Osteoblast (primary cell): ENCODE data around the gene HNRNPD. TPM values are rescaled to one million over a fixed set of nuclear protein-coding genes. Genes with fewer than 3 reads are reported as not detected.

Source experiments
- DNase-seq: peaks from one replicate; pipeline ENCODE4 v3.0.0; 2011; ENCODE audit warnings: low spot score, mixed read lengths; ENCODE audit not compliant: insufficient read length; ENCODE audit errors: missing footprints
- H2AFZ ChIP-seq: 2 replicates; pipeline ENCODE4 v1.6.0; 2011; ENCODE audit warnings: mild to moderate bottlenecking, low read length
- H3K27ac ChIP-seq: 2 replicates; pipeline ENCODE4 v1.5.1; 2011; ENCODE audit warnings: mild to moderate bottlenecking, low read depth, low read length, moderate library complexity
- H3K27me3 ChIP-seq: 2 replicates; pipeline ENCODE4 v1.6.0; 2012; ENCODE audit warnings: mild to moderate bottlenecking, control low read depth, inconsistent platforms, low read length, moderate library complexity; ENCODE audit not compliant: insufficient read depth
- H3K36me3 ChIP-seq: 2 replicates; pipeline ENCODE4 v1.5.1; 2011; ENCODE audit warnings: mild to moderate bottlenecking, low read length, control low read depth, moderate library complexity; ENCODE audit not compliant: insufficient read depth
- H3K4me1 ChIP-seq: 2 replicates; pipeline ENCODE4 v1.5.1; 2011; ENCODE audit warnings: mild to moderate bottlenecking, low read length, control low read depth, moderate library complexity; ENCODE audit not compliant: insufficient read depth
- H3K4me2 ChIP-seq: 2 replicates; pipeline ENCODE4 v1.6.0; 2011; ENCODE audit warnings: mild to moderate bottlenecking, low read length; ENCODE audit not compliant: insufficient read depth
- H3K4me3 ChIP-seq: fragments of 200-600 bp; sonication (generic); 3 replicates; pipeline ENCODE4 v1.5.1; 2012; ENCODE audit warnings: mild to moderate bottlenecking, low read length, inconsistent platforms; ENCODE audit not compliant: insufficient read depth
- H3K79me2 ChIP-seq: 2 replicates; pipeline ENCODE4 v1.6.0; 2012; ENCODE audit warnings: mild to moderate bottlenecking, low read length, control low read depth, inconsistent platforms; ENCODE audit not compliant: insufficient read depth
- H3K9me3 ChIP-seq: 2 replicates; pipeline ENCODE4 v1.5.1; 2011; ENCODE audit warnings: low read depth, low read length, control low read depth
- H4K20me1 ChIP-seq: 2 replicates; pipeline ENCODE4 v1.6.0; 2012; ENCODE audit warnings: mild to moderate bottlenecking, low read length, control low read depth; ENCODE audit not compliant: insufficient read depth
- CTCF ChIP-seq: IDR thresholded peaks from 2 replicates; pipeline ENCODE4 v1.5.1; 2011; ENCODE audit warnings: mild to moderate bottlenecking, low read depth, low read length, moderate library complexity; ENCODE audit errors: extremely low read depth
- total RNA-seq: library from RNA; depleted of rRNA; stranded (reverse); fragments of >200 nt; gene quantifications from 2 replicates; pipeline ENCODE4 v1.2.3, GENCODE V29; 2012

The HNRNPD gene
- total RNA-seq, 1 donor: 19.2 TPM

GRCh38 chr4:82402196-82402775, 28.5 kb upstream of the HNRNPD start:
- Histone ChIP-seq H3K27me3 (no peaks in the 10 kb centered on the region), H3K4me3 (no peak overlapping the region), H3K4me1 (no peaks in the 10 kb centered on the region), H3K79me2 (no peaks in the 10 kb centered on the region), H2AFZ (no peak overlapping the region), H3K27ac (no peak overlapping the region), H3K36me3 (no peaks in the 10 kb centered on the region), H4K20me1 (no peaks in the 10 kb centered on the region), H3K4me2 (no peak overlapping the region), H3K9me3 (no peaks in the 10 kb centered on the region)
- no peak for TF ChIP-seq CTCF
- no peak for DNase-seq

- TF ChIP-seq CTCF: no peak
- Histone ChIP-seq H3K27ac (no peak overlapping the region), H3K36me3 (no peaks in the 10 kb centered on the region), H3K4me3 (no peak overlapping the region), H3K9me3 (no peaks in the 10 kb centered on the region), H4K20me1 (no peaks in the 10 kb centered on the region), H3K27me3 (no peaks in the 10 kb centered on the region), H3K4me1 (no peaks in the 10 kb centered on the region), H2AFZ (no peak overlapping the region), H3K4me2 (no peak overlapping the region), H3K79me2 (no peaks in the 10 kb centered on the region)
- DNase-seq: no peak
Observed at GRCh38 chr4:82401600-82401999, 27.8 kb upstream of the HNRNPD start.

GRCh38 chr4:82398263-82398662, 24.5 kb upstream of the HNRNPD start:
- no peaks in the 10 kb centered on the region for H3K9me3 ChIP-seq
- H2AFZ ChIP-seq: no peak overlapping the region
- H3K36me3 ChIP-seq: no peaks in the 10 kb centered on the region
- H3K4me3 ChIP-seq: no peak overlapping the region
- H3K27ac ChIP-seq: no peak overlapping the region
- H3K79me2 ChIP-seq: no peaks in the 10 kb centered on the region
- TF ChIP-seq CTCF: no peak
- H4K20me1 ChIP-seq: no peaks in the 10 kb centered on the region
- H3K4me2 ChIP-seq: no peak overlapping the region
- H3K27me3 ChIP-seq: no peaks in the 10 kb centered on the region
- H3K4me1 ChIP-seq: no peaks in the 10 kb centered on the region
- peak; percentile 3 for DNase-seq

- no peak for DNase-seq
Observed at GRCh38 chr4:82397527-82397926, 23.7 kb upstream of the HNRNPD start.

More at GRCh38 chr4:82397527-82397926, 23.7 kb upstream of the HNRNPD start:
- Histone ChIP-seq H3K27ac (no peak overlapping the region), H3K36me3 (no peaks in the 10 kb centered on the region), H3K4me2 (no peak overlapping the region), H3K79me2 (no peaks in the 10 kb centered on the region), H3K27me3 (no peaks in the 10 kb centered on the region), H3K4me1 (no peaks in the 10 kb centered on the region), H2AFZ (no peak overlapping the region), H4K20me1 (no peaks in the 10 kb centered on the region), H3K4me3 (no peak overlapping the region), H3K9me3 (no peaks in the 10 kb centered on the region)
- no peak for TF ChIP-seq CTCF
